HepG2 (cell line): ENCODE data around the gene TWNK. TPM values are rescaled to one million over a fixed set of nuclear protein-coding genes. Genes with fewer than 3 reads are reported as not detected.

ENCODE experiments used
- CBX2 ChIP-seq, 2 experiments: fragments of 200-600 bp in 1 of 2; sonication (generic); formaldehyde crosslinking in 1 of 2; IDR thresholded peaks; 2 replicates each; pipeline versions ENCODE4 v1.7.0 to v1.8.1; 2018 to 2022; ENCODE audit warnings: low read depth in 2 of 2, low read length in 1 of 2, mild to moderate bottlenecking in 1 of 2, missing genetic modification reagents in 1 of 2
- DBP ChIP-seq: sonication (generic); formaldehyde crosslinking; IDR thresholded peaks from 2 replicates; pipeline ENCODE4 v1.4.0; 2020; ENCODE audit warnings: missing genetic modification reagents; ENCODE audit errors: not compliant biosample characterization
- DRAP1 ChIP-seq: IDR thresholded peaks from 2 replicates; pipeline ENCODE4 v1.6.1; 2016; ENCODE audit warnings: missing genetic modification reagents, missing compliant biosample characterization
- HIVEP1 ChIP-seq: sonication (generic); formaldehyde crosslinking; IDR thresholded peaks from 2 replicates; pipeline ENCODE4 v1.4.0; 2020; ENCODE audit warnings: mild to moderate bottlenecking, missing genetic modification reagents
- KDM2A ChIP-seq: sonication (generic); formaldehyde crosslinking; IDR thresholded peaks from 2 replicates; pipeline ENCODE4 v1.4.0; 2020; ENCODE audit warnings: low read depth, missing genetic modification reagents, borderline replicate concordance
- MAFF ChIP-seq: IDR thresholded peaks from 2 replicates; pipeline ENCODE4 v1.6.1; 2011; ENCODE audit warnings: low read depth, low read length, improper control_type of control experiment
- MAFK ChIP-seq, 2 experiments: IDR thresholded peaks in 1 of 2; conservative IDR thresholded peaks in 1 of 2; 2 replicates each; pipeline ENCODE4 v1.6.1; 2011; ENCODE audit warnings: improper control_type of control experiment in 2 of 2, low read length in 2 of 2
- MED1 ChIP-seq: sonication (generic); formaldehyde crosslinking; IDR thresholded peaks from 2 replicates; pipeline ENCODE4 v1.4.0; 2020; ENCODE audit warnings: missing genetic modification reagents
- NBN ChIP-seq: fragments of 450-650 bp; conservative IDR thresholded peaks from 2 replicates; pipeline ENCODE4 v1.6.1; 2017
- NPAS2 ChIP-seq: sonication (generic); formaldehyde crosslinking; IDR thresholded peaks from 2 replicates; pipeline ENCODE4 v1.8.0; 2022; ENCODE audit warnings: mild to moderate bottlenecking, missing genetic modification reagents, borderline replicate concordance
- PHF21A ChIP-seq: sonication (generic); formaldehyde crosslinking; IDR thresholded peaks from 2 replicates; pipeline ENCODE4 v1.5.0; 2020; ENCODE audit warnings: mild to moderate bottlenecking, missing genetic modification reagents
- SKI ChIP-seq: fragments of 450-650 bp; IDR thresholded peaks from one replicate; pipeline ENCODE4 v1.6.1; 2018; ENCODE audit warnings: mild to moderate bottlenecking; ENCODE audit not compliant: partially characterized antibody
- SP4 ChIP-seq: sonication (generic); formaldehyde crosslinking; IDR thresholded peaks from 2 replicates; pipeline ENCODE4 v1.8.1; 2023; ENCODE audit warnings: mild to moderate bottlenecking, missing genetic modification reagents
- ZFP82 ChIP-seq: sonication (generic); formaldehyde crosslinking; IDR thresholded peaks from 2 replicates; pipeline ENCODE4 v1.5.1; 2020; ENCODE audit warnings: mild to moderate bottlenecking, missing genetic modification reagents, borderline replicate concordance
- ZKSCAN5 ChIP-seq: sonication (generic); formaldehyde crosslinking; IDR thresholded peaks from 2 replicates; pipeline ENCODE4 v1.5.1; 2020; ENCODE audit warnings: mild to moderate bottlenecking, missing genetic modification reagents
- ZNF205 ChIP-seq: IDR thresholded peaks from 2 replicates; pipeline ENCODE4 v1.6.1; 2018; ENCODE audit warnings: missing biosample characterization, missing genetic modification reagents
- ZNF343 ChIP-seq: sonication (generic); formaldehyde crosslinking; IDR thresholded peaks from 2 replicates; pipeline ENCODE4 v1.4.0; 2020; ENCODE audit warnings: mild to moderate bottlenecking, missing genetic modification reagents
- ZNF451 ChIP-seq: sonication (generic); formaldehyde crosslinking; IDR thresholded peaks from 2 replicates; pipeline ENCODE4 v1.5.0; 2020; ENCODE audit warnings: mild to moderate bottlenecking, missing genetic modification reagents
- ZNF468 ChIP-seq: sonication (generic); formaldehyde crosslinking; IDR thresholded peaks from 2 replicates; pipeline ENCODE4 v1.8.0; 2022; ENCODE audit warnings: mild to moderate bottlenecking, moderate library complexity, missing genetic modification reagents
- ZNF501 ChIP-seq: sonication (generic); formaldehyde crosslinking; IDR thresholded peaks from 2 replicates; pipeline ENCODE4 v1.5.1; 2020; ENCODE audit warnings: mild to moderate bottlenecking, moderate library complexity, missing genetic modification reagents
- ZNF788 ChIP-seq: sonication (generic); formaldehyde crosslinking; IDR thresholded peaks from 2 replicates; pipeline ENCODE4 v1.5.0; 2020; ENCODE audit warnings: mild to moderate bottlenecking, missing genetic modification reagents, borderline replicate concordance
- ZNF816 ChIP-seq: sonication (generic); formaldehyde crosslinking; IDR thresholded peaks from 2 replicates; pipeline ENCODE4 v1.8.0; 2022; ENCODE audit warnings: missing genetic modification reagents, mild to moderate bottlenecking, borderline replicate concordance
- ZSCAN21 ChIP-seq: sonication (generic); formaldehyde crosslinking; IDR thresholded peaks from 2 replicates; pipeline ENCODE4 v1.8.0; 2022; ENCODE audit warnings: mild to moderate bottlenecking, missing genetic modification reagents, moderate library complexity, borderline replicate concordance
- polyA plus RNA-seq, 8 experiments: library from polyadenylated mRNA; depleted of rRNA in 3 of 8; stranded (reverse) in 7 of 8; unstranded in 1 of 8; fragments of >200 nt; fragmentation: Illumina TruSeq in 4 of 8; extraction: Trizol in 4 of 8; gene quantifications; 2 replicates each; pipeline versions ENCODE4 v1.2.1 to v1.2.3, GENCODE V29; 2011 to 2016; ENCODE audit warnings: low read depth in 4 of 8, missing spikeins in 1 of 8, mixed read lengths in 1 of 8; ENCODE audit not compliant: insufficient read depth in 1 of 8
- total RNA-seq, 5 experiments: library from RNA; depleted of rRNA; stranded (reverse); fragments of >200 nt; fragmentation: Illumina TruSeq; extraction: Trizol; gene quantifications; 2 replicates each; pipeline ENCODE4 v1.2.3, GENCODE V29; 2016; ENCODE audit warnings: low read depth in 1 of 5
- TF ChIP-seq, protein P1 (sequence below): IDR thresholded peaks from 2 replicates; pipeline ENCODE4 v1.6.1; 2018; ENCODE audit warnings: missing genetic modification reagents, mild to moderate bottlenecking, missing compliant biosample characterization

Gene TWNK
- total and polyA plus RNA-seq, 2 of the 13 experiments (the other 11 are each of a cell fraction or from before 2014, with no cell fraction given), result 10.7 to 16.5 TPM

DNA sequence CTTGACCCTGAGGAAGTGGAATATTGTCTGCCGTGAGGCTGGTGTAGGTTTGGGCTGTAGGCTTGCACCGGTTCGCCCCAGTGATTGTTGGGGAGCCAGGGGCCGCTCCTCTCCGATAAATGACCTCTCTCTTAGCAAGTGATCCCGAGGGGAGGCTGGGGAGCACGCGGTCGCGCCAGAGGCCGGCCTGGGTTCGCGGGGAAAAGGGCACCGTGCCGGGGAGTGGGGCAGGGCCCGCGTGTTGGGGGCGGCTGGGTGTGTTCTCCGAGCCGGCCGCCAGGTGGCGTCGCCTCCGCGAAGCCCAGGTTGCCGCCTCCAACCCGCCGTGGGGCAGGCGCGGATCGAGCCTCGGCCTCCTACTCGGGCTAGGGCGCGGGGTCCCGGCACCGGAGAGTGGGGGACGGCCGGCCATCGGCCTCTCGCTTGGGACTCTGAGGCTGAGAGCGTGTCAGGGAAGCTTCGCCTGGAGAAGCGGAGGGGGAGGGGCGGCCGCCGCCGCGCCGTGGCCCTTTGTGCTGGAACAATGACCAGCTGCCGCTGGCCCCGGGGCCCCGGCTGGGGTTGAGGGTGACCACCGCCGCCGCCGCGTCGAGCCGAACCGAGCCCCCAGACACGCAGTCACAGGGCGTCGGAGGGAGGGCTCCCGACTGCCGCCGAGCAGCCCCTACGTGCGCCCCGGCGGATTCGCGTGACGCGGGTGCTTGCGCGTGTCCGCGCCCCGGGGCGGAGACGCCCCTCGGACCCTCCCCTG is 11.8 kb downstream of the TWNK start (continued):
- TF ChIP-seq ZNF816 (CRISPR knock-in tag) (peak; percentile 33; the same call in 1 of the 2 replicates), PHF21A (CRISPR knock-in tag) (peak; percentile 17), ZSCAN21 (CRISPR knock-in tag) (no peak; the same call in 1 of the 2 replicates), MAFK (conservative IDR thresholded peaks at IDR 0.05 in 1 of 2, IDR thresholded peaks at IDR 0.05 in 1 of 2; ENCODE audit: low read length in 2 of 2) (no peak), KDM2A (CRISPR knock-in tag) (peak; percentile 93), ZFP82 (CRISPR knock-in tag) (peak; percentile 87; the same call in 1 of the 2 replicates), ZKSCAN5 (CRISPR knock-in tag) (no peak), MED1 (CRISPR knock-in tag) (peak; percentile 58; the same call in 1 of the 2 replicates), SP4 (peak; percentile 68), NBN (no peak), ZNF788 (CRISPR knock-in tag) (0 out of 2 replicates have a peak, but pooled peaks have one; percentile 4), DBP (no peak), ZNF451 (CRISPR knock-in tag) (no peak), MAFF (no peak), ZNF343 (CRISPR knock-in tag) (peak; percentile 64; the same call in 1 of the 2 replicates), ZNF468 (CRISPR knock-in tag) (no peak), ZNF501 (CRISPR knock-in tag) (peak; percentile 67), HIVEP1 (0 out of 2 replicates have a peak, but pooled peaks have one; percentile 17), CBX2 (IDR thresholded peaks at IDR 0.05; ENCODE audit: low read depth, low read length) (no peak), CBX2 (CRISPR knock-in tag; IDR thresholded peaks at IDR 0.05; ENCODE audit: low read depth) (no peak), NPAS2 (CRISPR knock-in tag) (peak; percentile 44; the same call in 1 of the 2 replicates), SKI (peak; percentile 42), ZNF205 (CRISPR knock-in tag) (peak; percentile 56; the same call in 1 of the 2 replicates), DRAP1 (CRISPR knock-in tag) (0 out of 2 replicates have a peak, but pooled peaks have one; percentile 7)
- TF ChIP-seq, protein P1, sequence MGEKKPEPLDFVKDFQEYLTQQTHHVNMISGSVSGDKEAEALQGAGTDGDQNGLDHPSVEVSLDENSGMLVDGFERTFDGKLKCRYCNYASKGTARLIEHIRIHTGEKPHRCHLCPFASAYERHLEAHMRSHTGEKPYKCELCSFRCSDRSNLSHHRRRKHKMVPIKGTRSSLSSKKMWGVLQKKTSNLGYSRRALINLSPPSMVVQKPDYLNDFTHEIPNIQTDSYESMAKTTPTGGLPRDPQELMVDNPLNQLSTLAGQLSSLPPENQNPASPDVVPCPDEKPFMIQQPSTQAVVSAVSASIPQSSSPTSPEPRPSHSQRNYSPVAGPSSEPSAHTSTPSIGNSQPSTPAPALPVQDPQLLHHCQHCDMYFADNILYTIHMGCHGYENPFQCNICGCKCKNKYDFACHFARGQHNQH (CRISPR knock-in tag), result peak; percentile 55; the same call in 1 of the 2 replicates
